ENCODE data around the gene CTNND2. TPM values are rescaled to one million over a fixed set of nuclear protein-coding genes. Genes with fewer than 3 reads are reported as not detected.

Gene CTNND2
- total RNA-seq, 4 donors from 2014 or later, result 0.04 TPM; not detected in 3

- DNase-seq, result no peak
- no peak for ATAC-seq
- no peaks in the 10 kb centered on the region for H3K4me1 ChIP-seq
- no peaks in the 10 kb centered on the region for H3K9me3 ChIP-seq
- H3K27ac ChIP-seq, result no peak overlapping the region
- no peak overlapping the region for H3K4me3 ChIP-seq
- intact Hi-C loops (cut with DNase I; ENCODE audit: low total_unique reads) (no loop called here), in situ Hi-C loops (cut with MboI; ENCODE audit: low sequenced_read_pairs in 4 of 4) (no loop called here)
- TF ChIP-seq CTCF (IDR thresholded peaks at IDR 0.05 in 4 of 5, conservative IDR thresholded peaks at IDR 0.05 in 1 of 5), result no peak
- no peak for TF ChIP-seq POLR2A (IDR thresholded peaks at IDR 0.05)
- H3K36me3 ChIP-seq, result no peaks in the 10 kb centered on the region
- no peaks in the 10 kb centered on the region for H3K27me3 ChIP-seq
Measured at GRCh38 chr5:11494340-11494739, 409.9 kb downstream of the CTNND2 start.

- Histone ChIP-seq H3K27ac (no peak overlapping the region), H3K36me3 (no peaks in the 10 kb centered on the region), H3K4me1 (no peaks in the 10 kb centered on the region), H3K27me3 (no peaks in the 10 kb centered on the region), H3K9me3 (no peaks in the 10 kb centered on the region), H3K4me3 (no peak overlapping the region)
- ATAC-seq (no peak), DNase-seq (no peak)
- intact Hi-C loops (cut with DNase I; ENCODE audit: low total_unique reads) (no loop called here), in situ Hi-C loops (cut with MboI; ENCODE audit: low sequenced_read_pairs in 4 of 4) (no loop called here)
- TF ChIP-seq CTCF (IDR thresholded peaks at IDR 0.05 in 4 of 5, conservative IDR thresholded peaks at IDR 0.05 in 1 of 5) (no peak), POLR2A (IDR thresholded peaks at IDR 0.05) (no peak)
Measured at GRCh38 chr5:11491404-11492075, 412.7 kb downstream of the CTNND2 start.

GRCh38 chr5:11483630-11484029 lies 420.6 kb downstream of the CTNND2 start:
- Histone ChIP-seq H3K36me3 (no peaks in the 10 kb centered on the region), H3K27ac (no peak overlapping the region), H3K4me1 (no peaks in the 10 kb centered on the region), H3K4me3 (no peak overlapping the region), H3K9me3 (no peaks in the 10 kb centered on the region), H3K27me3 (no peaks in the 10 kb centered on the region)
- ATAC-seq (no peak), DNase-seq (no peak)
- intact Hi-C loops (cut with DNase I; ENCODE audit: low total_unique reads), result no loop called here
- in situ Hi-C loops (cut with MboI; ENCODE audit: low sequenced_read_pairs in 4 of 4), result no loop called here
- TF ChIP-seq POLR2A (IDR thresholded peaks at IDR 0.05) (no peak), CTCF (IDR thresholded peaks at IDR 0.05 in 4 of 5, conservative IDR thresholded peaks at IDR 0.05 in 1 of 5) (no peak)

GRCh38 chr5:11482011-11482410 lies 422.2 kb downstream of the CTNND2 start:
- TF ChIP-seq CTCF (IDR thresholded peaks at IDR 0.05 in 4 of 5, conservative IDR thresholded peaks at IDR 0.05 in 1 of 5), result no peak
- TF ChIP-seq POLR2A (IDR thresholded peaks at IDR 0.05), result no peak
- DNase-seq, result no peak
- H3K27ac ChIP-seq, result no peak overlapping the region
- no peak for ATAC-seq
- intact Hi-C loops (cut with DNase I; ENCODE audit: low total_unique reads) (no loop called here), in situ Hi-C loops (cut with MboI; ENCODE audit: low sequenced_read_pairs in 4 of 4) (no loop called here)
- no peaks in the 10 kb centered on the region for H3K4me1 ChIP-seq
- H3K27me3 ChIP-seq, result no peaks in the 10 kb centered on the region
- no peak overlapping the region for H3K4me3 ChIP-seq
- H3K9me3 ChIP-seq, result no peaks in the 10 kb centered on the region
- no peaks in the 10 kb centered on the region for H3K36me3 ChIP-seq

GRCh38 chr5:11477786-11478185 lies 426.5 kb downstream of the CTNND2 start:
- ATAC-seq (no peak), DNase-seq (no peak)
- Histone ChIP-seq H3K4me1 (no peaks in the 10 kb centered on the region), H3K4me3 (no peak overlapping the region), H3K36me3 (no peaks in the 10 kb centered on the region), H3K27me3 (no peaks in the 10 kb centered on the region), H3K27ac (no peak overlapping the region), H3K9me3 (no peaks in the 10 kb centered on the region)
- intact Hi-C loops (cut with DNase I; ENCODE audit: low total_unique reads) (no loop called here), in situ Hi-C loops (cut with MboI; ENCODE audit: low sequenced_read_pairs in 4 of 4) (no loop called here)
- TF ChIP-seq POLR2A (IDR thresholded peaks at IDR 0.05), result no peak
- TF ChIP-seq CTCF (IDR thresholded peaks at IDR 0.05 in 4 of 5, conservative IDR thresholded peaks at IDR 0.05 in 1 of 5), result no peak
